Measurements from ENCODE around the gene LBP. TPM values are rescaled to one million over a fixed set of nuclear protein-coding genes. Genes with fewer than 3 reads are reported as not detected.

LBP gene
- total RNA-seq, result not detected in 2 replicates
- 0.03 TPM in 1 of 2 replicates, not detected in the other for polyA plus RNA-seq
- 0.06 TPM in 1 of 2 replicates, not detected in the other for polyA plus RNA-seq (2011; cell fraction: cytosol; rRNA removed)
- not detected in 2 replicates for polyA plus RNA-seq (2011; cell fraction: nucleus; rRNA removed)
- 0.10 TPM in 1 of 2 replicates, not detected in the other for polyA plus RNA-seq (2012)
- polyA minus RNA-seq, result 0.39 TPM in 1 of 2 replicates, not detected in the other
- polyA minus RNA-seq (2011; cell fraction: cytosol; rRNA and poly(A)+ RNA removed), result not detected
- polyA minus RNA-seq (2011; cell fraction: nucleus; rRNA and poly(A)+ RNA removed), result not detected in 2 replicates
- Bru-seq, nascent RNA, result not detected
- not detected for BruChase-seq, experiment 1, labeled RNA remaining after a 6-hour chase
- not detected for BruChase-seq, experiment 2, labeled RNA remaining after a 2-hour chase
- long read RNA-seq, result 0 reads

GRCh38 chr20:38346247-38346651 is at the start of gene LBP:
TSS of gene LBP (plus strand) at chr20:38346482. CDS start at chr20:38346517, 35 bp downstream.
- no peaks in the 10 kb centered on the region for H4K20me1 ChIP-seq (replicated peaks; ENCODE audit: control insufficient read depth, extremely low read depth, insufficient read depth, low read length)
- no peak within 1 kb of the TSS for H2AFZ ChIP-seq (ENCODE audit: low read depth, low read length)
- peaks cover 0 to 3% of the 10 kb centered on the region in 2 experiments for H3K27me3 ChIP-seq (ENCODE audit: control insufficient read depth in 2 of 2, insufficient read depth in 2 of 2, low read length in 2 of 2)
- dilution Hi-C loops (cut with MboI; ENCODE audit: extremely low pct_ligation_motif_present, low sequenced_read_pairs), result no loop called here
- no peak within 1 kb of the TSS for H3K4me2 ChIP-seq (ENCODE audit: insufficient read depth, low read length)
- intact Hi-C loops (cut with micrococcal nuclease), result no loop called here
- FAIRE-seq (no peak), DNase-seq (ENCODE audit: low read depth, low spot score) (no peak)
- POLR2A ChIA-PET, result no interaction called here
- H3K27ac ChIP-seq (ENCODE audit: insufficient read depth, low read depth, low read length), result no peak within 1 kb of the TSS
- CTCF ChIA-PET, result interaction anchor here (1.3 kb wide), 1 partner anchor 782 kb away, joined by 3 read pairs; no protein-coding TSS in a partner anchor
- H3K36me3 ChIP-seq (ENCODE audit: control insufficient read depth in 2 of 2, extremely low read depth in 1 of 2, insufficient read depth in 2 of 2, low read length in 2 of 2), result no peaks in the 10 kb centered on the region
- no peaks in the 10 kb centered on the region for H3K4me1 ChIP-seq (ENCODE audit: control insufficient read depth, extremely low read depth, insufficient read depth, low read length)
- no peak within 1 kb of the TSS for H3K4me3 ChIP-seq (replicated peaks in 1 of 3; ENCODE audit: insufficient read depth in 1 of 3, low read depth in 1 of 3, low read length in 3 of 3)
- no peaks in the 10 kb centered on the region for H3K79me2 ChIP-seq (ENCODE audit: control insufficient read depth, insufficient read depth, low read length)
- BruUV-seq (replicated peaks), result no TSS peak
- TF ChIP-seq POLR2AphosphoS5 (IDR thresholded peaks at IDR 0.05; ENCODE audit: insufficient read depth, low read depth, low read length), result no peak
- TF ChIP-seq POLR2A (IDR thresholded peaks at IDR 0.05; ENCODE audit: low read depth, low read length), result no peak
- no peak for TF ChIP-seq FOS (IDR thresholded peaks at IDR 0.05; ENCODE audit: borderline replicate concordance, insufficient read depth, low read length)
- TF ChIP-seq GATA2 (IDR thresholded peaks at IDR 0.05; ENCODE audit: insufficient read depth, insufficient read length, low read depth, low read length), result no peak
- TF ChIP-seq, protein P1, sequence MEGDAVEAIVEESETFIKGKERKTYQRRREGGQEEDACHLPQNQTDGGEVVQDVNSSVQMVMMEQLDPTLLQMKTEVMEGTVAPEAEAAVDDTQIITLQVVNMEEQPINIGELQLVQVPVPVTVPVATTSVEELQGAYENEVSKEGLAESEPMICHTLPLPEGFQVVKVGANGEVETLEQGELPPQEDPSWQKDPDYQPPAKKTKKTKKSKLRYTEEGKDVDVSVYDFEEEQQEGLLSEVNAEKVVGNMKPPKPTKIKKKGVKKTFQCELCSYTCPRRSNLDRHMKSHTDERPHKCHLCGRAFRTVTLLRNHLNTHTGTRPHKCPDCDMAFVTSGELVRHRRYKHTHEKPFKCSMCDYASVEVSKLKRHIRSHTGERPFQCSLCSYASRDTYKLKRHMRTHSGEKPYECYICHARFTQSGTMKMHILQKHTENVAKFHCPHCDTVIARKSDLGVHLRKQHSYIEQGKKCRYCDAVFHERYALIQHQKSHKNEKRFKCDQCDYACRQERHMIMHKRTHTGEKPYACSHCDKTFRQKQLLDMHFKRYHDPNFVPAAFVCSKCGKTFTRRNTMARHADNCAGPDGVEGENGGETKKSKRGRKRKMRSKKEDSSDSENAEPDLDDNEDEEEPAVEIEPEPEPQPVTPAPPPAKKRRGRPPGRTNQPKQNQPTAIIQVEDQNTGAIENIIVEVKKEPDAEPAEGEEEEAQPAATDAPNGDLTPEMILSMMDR (IDR thresholded peaks at IDR 0.05; ENCODE audit: extremely low read depth in 1 of 2, insufficient read depth in 1 of 2, low read depth in 1 of 2, low read length in 2 of 2), result no peak
- TF ChIP-seq MYC (IDR thresholded peaks at IDR 0.05; ENCODE audit: low read depth, low read length), result no peak
- no peak for TF ChIP-seq JUN (IDR thresholded peaks at IDR 0.05; ENCODE audit: borderline replicate concordance, insufficient read depth, insufficient read length, low read depth)
- no peak within 1 kb of the TSS for H3K9ac ChIP-seq (replicated peaks; ENCODE audit: extremely low read depth, insufficient read depth, low read length)
- no peaks in the 10 kb centered on the region for H3K9me3 ChIP-seq (replicated peaks; ENCODE audit: control insufficient read depth, insufficient read depth, low read length)
- no peaks in the 10 kb centered on the region for H3K9me1 ChIP-seq (replicated peaks; ENCODE audit: control insufficient read depth, extremely low read depth, insufficient read depth, low read length)

Measured in endothelial cell of umbilical vein (primary cell).